Measurements from ENCODE around the gene IZUMO1. TPM values are rescaled to one million over a fixed set of nuclear protein-coding genes. Genes with fewer than 3 reads are reported as not detected.
"Not testable (repeated sequence)": the region's sequence is repeated elsewhere in the genome, so short reads cannot be mapped to it uniquely, and the experiment has no call there.

IZUMO1 gene
- total RNA-seq, 4 donors from 2014 or later: not detected

DNA sequence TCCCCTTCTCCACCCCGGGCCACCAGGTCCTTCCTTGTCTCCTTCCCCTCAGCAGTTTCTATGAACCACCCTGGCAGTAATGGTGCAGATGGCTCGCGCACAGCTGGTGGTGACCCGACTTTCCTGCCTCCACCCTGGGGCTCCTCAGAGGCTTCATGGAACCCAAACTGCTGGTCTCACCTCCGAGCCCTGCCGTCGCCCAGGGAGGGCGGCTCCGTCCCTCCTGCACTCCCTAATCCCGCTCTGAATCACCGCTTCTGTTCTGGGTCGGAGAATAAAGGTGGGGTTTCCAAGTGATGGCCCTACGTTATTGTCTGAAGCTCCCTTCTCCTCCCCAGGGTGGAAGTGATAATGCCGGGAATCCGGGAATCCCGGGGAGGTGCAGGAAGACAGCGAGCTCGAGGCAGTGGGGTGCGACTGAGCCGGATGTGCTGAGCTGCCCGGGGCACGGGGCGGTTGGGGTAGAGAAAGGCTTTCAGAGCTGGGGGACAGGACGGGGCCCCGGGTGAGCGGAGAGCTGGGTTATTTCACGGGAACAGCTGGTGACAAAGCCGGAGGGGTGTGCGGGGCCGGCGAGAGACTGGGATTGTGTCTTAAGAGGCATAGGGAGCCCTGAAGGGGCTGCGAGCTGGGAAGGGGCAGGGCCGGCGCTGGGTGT lies 50.2 kb downstream of the IZUMO1 start:
- DNase-seq (ENCODE audit: extremely low spot score): no peak
- Histone ChIP-seq H3K9me3 (no peaks in the 10 kb centered on the region), H3K4me1 (peaks cover 8 to 13% (median 11%) of the 10 kb centered on the region in 4 donors), H3K36me3 (peaks cover 0 to 8% (median 2%) of the 10 kb centered on the region in 4 donors), H3K4me3 (peak overlapping the region; percentile 13 to 46 (median 22)), H3K27ac (replicated peaks in 1 of 4) (peak overlapping the region in 2 of 4 donors; percentile 26 to 63), H3K27me3 (peaks cover 0 to 25% (median 6%) of the 10 kb centered on the region in 4 donors)
- intact Hi-C loops (cut with DNase I): no loop called here
- TF ChIP-seq POLR2AphosphoS5 (IDR thresholded peaks at IDR 0.05) (no peak), CTCF (IDR thresholded peaks at IDR 0.05) (no peak), POLR2A (IDR thresholded peaks at IDR 0.05; ENCODE audit: low read depth) (no peak), EP300 (IDR thresholded peaks at IDR 0.05) (no peak)
- WGBS: 6% methylated on average over 33 of the region's 34 CpGs

DNA sequence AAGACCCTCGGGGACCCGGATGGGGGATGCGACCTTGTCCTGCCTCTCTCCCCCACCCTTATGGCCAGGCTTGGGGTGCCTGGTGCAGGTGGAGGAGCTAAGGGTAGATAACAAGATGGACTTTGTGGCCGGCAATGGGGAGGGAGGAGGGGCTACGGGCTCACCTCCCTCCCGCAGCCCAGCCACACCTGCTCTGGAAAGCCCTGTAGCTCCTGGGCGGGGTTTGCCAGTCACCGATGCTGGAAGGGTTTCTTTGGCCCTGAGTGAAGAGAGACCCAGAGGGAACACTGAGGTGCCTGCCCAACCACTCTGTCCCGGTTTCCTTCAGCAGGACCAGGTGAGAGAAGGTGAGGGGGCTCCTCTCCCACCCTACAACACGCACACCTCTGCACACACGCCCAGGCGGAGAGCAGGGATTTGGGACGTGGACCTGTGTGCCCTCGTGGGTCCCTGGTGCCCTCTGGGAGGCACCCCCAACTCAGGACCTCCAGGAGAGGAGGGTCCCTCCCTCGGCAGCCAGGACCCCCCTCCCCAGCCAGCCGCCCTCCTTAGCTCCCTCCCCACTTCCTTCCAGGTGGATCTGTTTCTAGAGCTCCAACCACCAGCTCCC lies 50.9 kb downstream of the IZUMO1 start, which contains the start of gene FUT2:
Gene FUT2 (plus strand): TSS at position 229 of the 610 bp plus-strand sequence. CDS start 6,986 bp downstream, outside the sequence.
- Histone ChIP-seq H3K36me3 (peaks cover 0 to 2% (median 0%) of the 10 kb centered on the region in 4 donors), H3K27ac (replicated peaks in 1 of 4) (peak within 1 kb of the TSS in 2 of 4 donors; percentile 26 to 63), H3K27me3 (peaks cover 0 to 25% (median 6%) of the 10 kb centered on the region in 4 donors), H3K4me1 (peaks cover 8 to 13% (median 11%) of the 10 kb centered on the region in 4 donors), H3K9me3 (no peaks in the 10 kb centered on the region), H3K4me3 (peak within 1 kb of the TSS; percentile 13 to 46 (median 22))
- TF ChIP-seq CTCF (IDR thresholded peaks at IDR 0.05) (no peak), POLR2AphosphoS5 (IDR thresholded peaks at IDR 0.05) (no peak), POLR2A (IDR thresholded peaks at IDR 0.05; ENCODE audit: low read depth) (no peak), EP300 (IDR thresholded peaks at IDR 0.05) (no peak)
- WGBS: 31% methylated on average over 13 of the region's 16 CpGs
- DNase-seq (ENCODE audit: extremely low spot score): no peak
- intact Hi-C loops (cut with DNase I): no loop called here

DNA sequence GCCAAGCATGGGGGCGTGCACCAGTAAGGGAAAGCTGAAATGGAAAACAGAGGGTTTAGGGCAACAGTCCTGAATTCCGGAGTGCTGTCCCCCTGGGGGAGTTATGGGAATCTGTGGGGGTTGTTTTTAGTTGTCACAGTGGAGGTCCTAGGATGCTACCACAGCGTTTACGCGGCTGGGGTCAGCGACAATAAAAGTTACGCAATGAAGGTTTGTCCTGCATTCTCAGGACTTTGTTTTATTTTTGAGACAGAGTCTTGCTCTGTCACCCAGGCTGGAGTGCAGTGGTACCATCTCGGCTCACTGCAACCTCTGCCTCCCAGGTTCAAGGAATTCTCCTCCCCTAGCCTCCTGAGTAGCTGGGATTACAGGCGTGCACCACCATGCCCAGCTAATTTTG lies 53.1 kb downstream of the IZUMO1 start:
- DNase-seq (ENCODE audit: extremely low spot score); H3K9me3 ChIP-seq; intact Hi-C loops (cut with DNase I); H3K27ac ChIP-seq (replicated peaks in 1 of 4); H3K4me3 ChIP-seq; H3K36me3 ChIP-seq: not testable (repeated sequence)
- Histone ChIP-seq H3K4me1 (peaks cover 8 to 13% (median 11%) of the 10 kb centered on the region in 4 donors), H3K27me3 (peaks cover 0 to 23% (median 6%) of the 10 kb centered on the region in 4 donors)
- WGBS: 93% methylated on average over 9 of the region's 9 CpGs

Small RNA genes within 50 kb of the gene (small RNA-seq; reads per million reads assigned to genes)
- gene RNU6-317P: 0 reads per million in 3 donors

Other genes with a start within 250 kb of the IZUMO1 start
- under 1 TPM; 0.17 to 0.57 (median 0.37) TPM for gene LMTK3, start 235.1 kb downstream of the IZUMO1 start, total RNA-seq
- 1 to 10 TPM in 1 of 4 donors, not detected in 3; 1.0 TPM for gene SULT2B1, start 194.7 kb downstream of the IZUMO1 start, total RNA-seq
- not detected for gene SPACA4, start 140.2 kb downstream of the IZUMO1 start, total RNA-seq
- under 1 TPM; 0.32 to 0.69 (median 0.37) TPM for gene FAM83E, start 131.8 kb downstream of the IZUMO1 start, total RNA-seq
- 1,000 to 10,000 TPM; 1,298 to 2,105 (median 1,742) TPM for gene RPL18, start 127.7 kb downstream of the IZUMO1 start, total RNA-seq
- gene SPHK2, start 127.4 kb downstream of the IZUMO1 start, total RNA-seq: 10 to 100 TPM; 15.9 to 24.5 (median 17.0) TPM
- gene DBP, start 109.5 kb downstream of the IZUMO1 start, total RNA-seq: 1 to 10 TPM; 3.0 to 9.3 (median 7.2) TPM
- 10 to 100 TPM; 11.9 to 16.5 (median 14.9) TPM for gene CA11, start 100.7 kb downstream of the IZUMO1 start, total RNA-seq
- gene NTN5, start 73.9 kb downstream of the IZUMO1 start, total RNA-seq: under 1 TPM in 3 of 4 donors, not detected in 1; under 0.01 to 0.34 (median 0.17) TPM
- gene FUT2, start 50.9 kb downstream of the IZUMO1 start, total RNA-seq: not detected
- 1 to 10 TPM in 3 of 4 donors, under 1 TPM in 1; 0.99 to 2.9 (median 1.8) TPM for gene MAMSTR, start 27.2 kb downstream of the IZUMO1 start, total RNA-seq
- gene RASIP1, start 6.3 kb downstream of the IZUMO1 start, total RNA-seq: 10 to 100 TPM; 15.0 to 27.7 (median 22.8) TPM
- gene FUT1, start 5.7 kb upstream of the IZUMO1 start, total RNA-seq: 1 to 10 TPM in 3 of 4 donors, under 1 TPM in 1; 0.83 to 2.5 (median 2.1) TPM
- gene FGF21, start 8.6 kb upstream of the IZUMO1 start, total RNA-seq: not detected
- gene BCAT2, start 64.1 kb upstream of the IZUMO1 start, total RNA-seq: 10 to 100 TPM; 59.0 to 93.3 (median 63.9) TPM
- gene HSD17B14, start 89.6 kb upstream of the IZUMO1 start, total RNA-seq: 1 to 10 TPM; 7.1 to 8.9 (median 7.8) TPM
- gene PLEKHA4, start 121.7 kb upstream of the IZUMO1 start, total RNA-seq: 10 to 100 TPM; 11.4 to 27.4 (median 18.9) TPM
- gene PPP1R15A, start 125.5 kb upstream of the IZUMO1 start, total RNA-seq: 10 to 100 TPM; 40.3 to 98.7 (median 64.4) TPM
- gene TULP2, start 151.8 kb upstream of the IZUMO1 start, total RNA-seq: 1 to 10 TPM in 1 of 4 donors, under 1 TPM in 3; 0.75 to 1.3 (median 0.83) TPM
- 100 to 1,000 TPM; 179 to 356 (median 284) TPM for gene NUCB1, start 153.4 kb upstream of the IZUMO1 start, total RNA-seq
- under 1 TPM in 1 of 4 donors, not detected in 3; 0.57 TPM for gene DHDH, start 186.8 kb upstream of the IZUMO1 start, total RNA-seq
- gene BAX, start 208.0 kb upstream of the IZUMO1 start, total RNA-seq: 10 to 100 TPM; 39.0 to 50.4 (median 42.3) TPM
- 1,000 to 10,000 TPM; 3,246 to 4,339 (median 3,896) TPM for gene FTL, start 218.4 kb upstream of the IZUMO1 start, total RNA-seq
- 10 to 100 TPM; 33.3 to 39.3 (median 37.3) TPM for gene GYS1, start 246.4 kb upstream of the IZUMO1 start, total RNA-seq
- 100 to 1,000 TPM in 2 of 4 donors, 10 to 100 TPM in 2; 72.7 to 113 (median 97.6) TPM for gene RUVBL2, start 247.0 kb upstream of the IZUMO1 start, total RNA-seq

All from esophagus muscularis mucosa (tissue), 4 donors.